Tibial nerve (tissue), 4 donors: ENCODE measurements around the gene FRZB. TPM values are rescaled to one million over a fixed set of nuclear protein-coding genes. Genes with fewer than 3 reads are reported as not detected.
"Not testable (repeated sequence)": the region's sequence is repeated elsewhere in the genome, so short reads cannot be mapped to it uniquely, and the experiment has no call there.

ENCODE experiments used
- DNase-seq, 2 donors: peaks; one replicate each; pipeline ENCODE4 v3.0.0-alpha.2; 2019; ENCODE audit warnings: low spot score in 2 of 2
- H3K27ac ChIP-seq, 4 donors: fragments of 200-600 bp; sonication (generic) in 3 of 4; one replicate each; pipeline ENCODE4 v1.5.1; 2017 to 2019; ENCODE audit warnings: mild to moderate bottlenecking in 1 of 4
- H3K27me3 ChIP-seq, 2 donors: fragments of 200-600 bp; sonication (generic) in 1 of 2; one replicate each; pipeline versions ENCODE4 v1.5.1 to v1.6.0; 2017 to 2019
- H3K36me3 ChIP-seq, 3 donors: fragments of 200-600 bp; sonication (generic); one replicate each; pipeline ENCODE4 v1.5.1; 2018 to 2019
- H3K4me1 ChIP-seq, 4 donors: fragments of 200-600 bp; sonication (generic) in 3 of 4; one replicate each; pipeline ENCODE4 v1.5.1; 2017 to 2019
- H3K4me3 ChIP-seq, 4 donors: fragments of 200-600 bp; sonication (generic) in 3 of 4; one replicate each; pipeline ENCODE4 v1.5.1; 2017 to 2019; ENCODE audit warnings: mild to moderate bottlenecking in 1 of 4, moderate library complexity in 1 of 4
- H3K9me3 ChIP-seq, 4 donors: fragments of 200-600 bp; sonication (generic) in 3 of 4; one replicate each; pipeline ENCODE4 v1.5.1; 2017 to 2019
- EP300 ChIP-seq, 2 donors: sonication (generic); formaldehyde crosslinking; IDR thresholded peaks; one replicate each; pipeline ENCODE4 v1.6.1; 2017; ENCODE audit warnings: antibody characterized with exemption in 2 of 2, mild to moderate bottlenecking in 1 of 2
- POLR2A ChIP-seq, 2 donors: fragments of 450-650 bp; IDR thresholded peaks; one replicate each; pipeline ENCODE4 v1.6.1; 2017; ENCODE audit warnings: antibody characterized with exemption in 2 of 2, mild to moderate bottlenecking in 2 of 2, moderate library complexity in 2 of 2
- WGBS, 2 donors: methylation state at CpG; one replicate each; pipeline ENCODE4 v1.1.5; 2018; 5-methylcytosine and 5-hydroxymethylcytosine counted together
- total RNA-seq, 4 donors: library from RNA; depleted of rRNA; stranded (reverse); fragments of >200 nt; gene quantifications; one replicate each; pipeline ENCODE4 v1.1.0, GENCODE V29; 2016
- TF ChIP-seq, protein P1 (sequence below), 5 experiments: fragments of 200-600 bp in 3 of 5; fragments of 450-650 bp in 2 of 5; sonication (generic) in 3 of 5; IDR thresholded peaks; one replicate each; pipeline ENCODE4 v1.5.1; 2016 to 2019; ENCODE audit warnings: antibody characterized with exemption in 5 of 5, mild to moderate bottlenecking in 3 of 5, moderate library complexity in 2 of 5

The FRZB gene
- total RNA-seq, 4 donors from 2014 or later: 3.0 to 12.8 (median 9.6) TPM

DNA sequence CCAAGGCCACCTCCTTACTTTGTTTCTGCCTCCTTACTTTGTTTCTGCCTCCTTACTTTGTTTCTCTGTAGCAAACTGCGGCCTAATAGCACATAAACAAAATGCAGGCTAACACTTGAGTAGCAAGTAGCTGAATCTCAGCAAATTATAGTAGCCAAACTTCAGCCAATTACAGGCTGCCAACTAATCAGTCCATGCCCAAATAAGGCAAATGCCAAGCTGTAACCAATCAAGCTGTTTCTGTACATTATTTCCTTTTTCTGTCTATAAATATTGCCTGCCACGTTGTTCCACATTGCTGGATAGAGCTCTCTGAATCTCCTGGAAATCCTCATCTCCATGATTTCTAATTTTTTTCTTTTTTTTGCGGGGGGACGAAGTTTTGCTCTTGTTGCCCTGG is 28.7 kb upstream of the FRZB start:
- TF ChIP-seq POLR2A (IDR thresholded peaks at IDR 0.05) (no peak), EP300 (IDR thresholded peaks at IDR 0.05) (no peak)
- TF ChIP-seq, protein P1, sequence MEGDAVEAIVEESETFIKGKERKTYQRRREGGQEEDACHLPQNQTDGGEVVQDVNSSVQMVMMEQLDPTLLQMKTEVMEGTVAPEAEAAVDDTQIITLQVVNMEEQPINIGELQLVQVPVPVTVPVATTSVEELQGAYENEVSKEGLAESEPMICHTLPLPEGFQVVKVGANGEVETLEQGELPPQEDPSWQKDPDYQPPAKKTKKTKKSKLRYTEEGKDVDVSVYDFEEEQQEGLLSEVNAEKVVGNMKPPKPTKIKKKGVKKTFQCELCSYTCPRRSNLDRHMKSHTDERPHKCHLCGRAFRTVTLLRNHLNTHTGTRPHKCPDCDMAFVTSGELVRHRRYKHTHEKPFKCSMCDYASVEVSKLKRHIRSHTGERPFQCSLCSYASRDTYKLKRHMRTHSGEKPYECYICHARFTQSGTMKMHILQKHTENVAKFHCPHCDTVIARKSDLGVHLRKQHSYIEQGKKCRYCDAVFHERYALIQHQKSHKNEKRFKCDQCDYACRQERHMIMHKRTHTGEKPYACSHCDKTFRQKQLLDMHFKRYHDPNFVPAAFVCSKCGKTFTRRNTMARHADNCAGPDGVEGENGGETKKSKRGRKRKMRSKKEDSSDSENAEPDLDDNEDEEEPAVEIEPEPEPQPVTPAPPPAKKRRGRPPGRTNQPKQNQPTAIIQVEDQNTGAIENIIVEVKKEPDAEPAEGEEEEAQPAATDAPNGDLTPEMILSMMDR (IDR thresholded peaks at IDR 0.05): no peak
- no peaks in the 10 kb centered on the region for H3K36me3 ChIP-seq
- no peaks in the 10 kb centered on the region for H3K27me3 ChIP-seq
- DNase-seq: no peak
- 92 to 95% methylated on average over 4 of the region's 4 CpGs for WGBS, 2 donors
- no peak overlapping the region for H3K27ac ChIP-seq
- H3K4me1 ChIP-seq: no peaks in the 10 kb centered on the region
- H3K9me3 ChIP-seq: no peaks in the 10 kb centered on the region
- H3K4me3 ChIP-seq: no peak overlapping the region

DNA sequence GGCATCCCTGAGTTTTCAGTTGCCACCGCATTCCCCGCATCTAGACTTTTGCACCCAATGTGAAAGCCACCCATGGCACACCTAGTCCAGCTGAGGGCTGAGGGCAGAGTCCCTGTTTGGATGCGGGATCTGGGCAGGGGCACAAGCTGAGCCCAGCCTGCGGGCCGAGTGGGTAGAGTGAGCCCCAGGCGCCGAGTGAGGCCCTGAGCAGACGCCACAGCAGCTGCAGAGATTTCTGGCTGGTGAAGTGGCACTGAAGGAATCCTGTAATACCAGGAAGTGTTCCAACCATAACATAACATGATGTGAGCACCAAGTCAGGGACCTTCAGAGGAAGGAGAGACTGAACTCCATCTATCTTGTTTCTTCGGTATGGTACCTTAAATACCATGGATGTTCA is 27.7 kb upstream of the FRZB start:
- Histone ChIP-seq H3K36me3 (no peaks in the 10 kb centered on the region), H3K27me3 (no peaks in the 10 kb centered on the region), H3K27ac (no peak overlapping the region), H3K4me1 (no peaks in the 10 kb centered on the region), H3K4me3 (no peak overlapping the region), H3K9me3 (no peaks in the 10 kb centered on the region)
- 92 to 94% methylated on average over 9 of the region's 9 CpGs for WGBS, 2 donors
- no peak for DNase-seq
- no peak for TF ChIP-seq POLR2A (IDR thresholded peaks at IDR 0.05)
- no peak for TF ChIP-seq EP300 (IDR thresholded peaks at IDR 0.05)
- TF ChIP-seq, protein P1 (IDR thresholded peaks at IDR 0.05): no peak

DNA sequence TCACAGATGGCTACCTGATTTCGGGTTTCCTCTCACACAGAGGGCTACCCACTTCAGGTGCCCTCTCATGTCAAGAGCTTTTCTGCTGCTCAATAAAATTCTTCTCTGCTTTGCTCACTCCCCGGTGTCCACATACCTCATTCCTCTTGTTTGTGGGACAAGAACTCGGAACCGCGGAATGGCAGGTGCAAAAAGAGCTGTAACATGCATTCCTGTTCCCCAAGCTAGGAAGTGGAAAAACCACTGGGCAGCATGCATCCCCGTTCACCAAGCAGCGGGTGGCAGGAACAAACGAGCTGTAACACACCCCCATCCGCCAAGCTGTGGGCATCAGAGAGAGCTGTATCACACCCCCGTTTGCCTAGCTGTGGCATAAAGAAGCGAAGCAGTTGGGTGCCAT is 27.2 kb upstream of the FRZB start:
- no peak for DNase-seq
- H3K9me3 ChIP-seq: no peaks in the 10 kb centered on the region
- H3K27me3 ChIP-seq: no peaks in the 10 kb centered on the region
- no peak overlapping the region for H3K27ac ChIP-seq
- WGBS, 2 donors: 91 to 97% methylated on average over 11 of the region's 11 CpGs
- H3K4me3 ChIP-seq: no peak overlapping the region
- H3K36me3 ChIP-seq: no peaks in the 10 kb centered on the region
- H3K4me1 ChIP-seq: no peaks in the 10 kb centered on the region
- TF ChIP-seq, protein P1 (IDR thresholded peaks at IDR 0.05): no peak

DNA sequence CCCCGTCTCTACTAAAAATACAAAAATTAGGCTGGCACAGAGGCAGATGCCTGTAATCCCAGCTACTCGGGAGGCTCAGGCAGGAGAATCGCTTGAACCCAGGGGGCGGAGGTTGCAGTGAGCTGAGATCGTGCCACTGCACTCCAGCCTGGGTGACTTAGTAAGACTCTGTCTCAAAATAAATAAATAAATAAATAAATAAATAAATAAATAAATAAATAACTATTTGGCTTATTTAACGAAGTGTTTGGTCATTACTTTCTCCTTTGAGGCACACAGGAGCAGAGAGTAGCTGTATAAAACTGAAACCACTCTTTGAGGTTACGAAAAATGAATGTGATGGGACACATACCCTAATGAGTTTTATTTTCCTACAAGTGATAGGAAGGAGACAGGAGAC is 26.6 kb upstream of the FRZB start:
- not testable (repeated sequence) for H3K9me3 ChIP-seq, H3K27me3 ChIP-seq, H3K36me3 ChIP-seq, H3K27ac ChIP-seq, H3K4me3 ChIP-seq, DNase-seq, H3K4me1 ChIP-seq
- whole genome bisulfite sequencing, 2 donors: 86 to 92% methylated on average over 7 of the region's 7 CpGs

DNA sequence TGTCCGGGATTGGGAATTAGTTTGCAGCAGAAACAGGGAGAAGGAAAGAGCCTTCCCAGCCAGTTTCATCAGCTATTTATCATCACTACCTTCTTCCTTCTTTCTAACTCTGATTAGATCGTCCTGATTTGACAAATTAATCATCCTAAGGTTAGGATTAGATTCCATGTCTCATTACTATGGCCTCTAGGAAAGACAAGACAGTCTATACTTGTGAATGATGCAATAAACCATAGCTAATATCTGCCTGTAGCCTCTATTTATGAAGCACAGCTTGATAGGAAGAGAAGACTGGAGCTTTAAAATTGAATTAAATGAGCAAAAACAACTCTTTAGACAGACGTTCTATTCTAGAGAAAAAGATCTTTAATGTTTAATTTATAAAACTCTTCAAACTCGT is 25.2 kb upstream of the FRZB start:
- 75% methylated on average over 4 of the region's 4 CpGs for WGBS, 2 donors
- TF ChIP-seq, protein P1 (IDR thresholded peaks at IDR 0.05): no peak
- no peak for TF ChIP-seq EP300 (IDR thresholded peaks at IDR 0.05)
- no peak for TF ChIP-seq POLR2A (IDR thresholded peaks at IDR 0.05)
- no peaks in the 10 kb centered on the region for H3K4me1 ChIP-seq

DNA sequence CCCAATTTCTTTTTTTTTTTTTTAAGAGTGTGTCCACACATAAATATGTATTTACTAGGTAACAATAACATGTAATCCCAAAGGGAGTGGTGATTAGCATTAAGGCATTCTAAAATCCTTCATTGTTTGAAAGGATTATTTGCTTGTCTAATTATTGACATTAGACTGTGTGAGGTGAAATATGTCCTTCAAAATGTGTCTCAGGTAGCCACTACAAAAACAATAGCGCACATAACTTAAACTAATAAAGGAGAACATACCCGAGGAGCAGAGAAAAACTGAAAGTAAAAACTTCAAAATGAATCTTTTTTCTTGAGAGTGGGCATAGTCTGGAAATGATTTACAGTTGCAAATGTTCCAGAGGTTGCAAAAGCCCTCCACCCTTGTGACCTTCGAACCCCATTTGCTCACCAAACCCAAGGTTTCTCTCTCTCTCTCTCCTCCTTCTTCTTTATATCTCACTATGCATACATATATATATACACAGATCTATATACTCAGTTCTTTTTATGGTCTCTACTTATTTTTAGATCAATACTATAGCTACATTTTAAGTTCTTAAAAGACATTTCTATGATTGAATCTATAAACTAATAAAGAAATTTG is 24.4 kb upstream of the FRZB start:
- no peak overlapping the region for H3K4me3 ChIP-seq
- no peaks in the 10 kb centered on the region for H3K9me3 ChIP-seq
- no peaks in the 10 kb centered on the region for H3K27me3 ChIP-seq
- TF ChIP-seq POLR2A (IDR thresholded peaks at IDR 0.05) (no peak), EP300 (IDR thresholded peaks at IDR 0.05) (no peak)
- TF ChIP-seq, protein P1 (IDR thresholded peaks at IDR 0.05): no peak
- H3K4me1 ChIP-seq: no peaks in the 10 kb centered on the region
- DNase-seq: no peak
- no peaks in the 10 kb centered on the region for H3K36me3 ChIP-seq
- H3K27ac ChIP-seq: no peak overlapping the region
- WGBS, 2 donors: 73% methylated on average over 3 of the region's 3 CpGs

More for the DNA sequence above, 25.2 kb upstream of the FRZB start:
- Histone ChIP-seq H3K36me3 (no peaks in the 10 kb centered on the region), H3K4me3 (no peak overlapping the region), H3K9me3 (no peaks in the 10 kb centered on the region), H3K27ac (no peak overlapping the region), H3K27me3 (no peaks in the 10 kb centered on the region)
- no peak for DNase-seq
